Mesenchymal stem cell (in vitro differentiated cells and primary cell): Measurements from ENCODE around the gene USH2A.
A peak's percentile ranks its signal among the peaks of the same experiment; 100 is the strongest.

ENCODE experiments used
- DNase-seq: peaks from one replicate; pipeline ENCODE4 v3.0.0-alpha.2; 2013
- H2AFZ ChIP-seq: one replicate; pipeline ENCODE4 v1.6.1; 2013; ENCODE audit warnings: low read depth, mild to moderate bottlenecking, control low read depth, inconsistent platforms, low read length, moderate library complexity
- H2AK5ac ChIP-seq: 2 replicates; pipeline ENCODE4 v1.6.1; 2013; ENCODE audit warnings: low read length, moderate library complexity, mild to moderate bottlenecking, inconsistent platforms; ENCODE audit not compliant: severe bottlenecking
- H2BK120ac ChIP-seq: one replicate; pipeline ENCODE4 v1.6.1; 2013; ENCODE audit warnings: low read depth, mild to moderate bottlenecking, inconsistent platforms, low read length, moderate library complexity
- H2BK12ac ChIP-seq, 2 experiments: one replicate each; pipeline ENCODE4 v1.6.1; 2013; ENCODE audit warnings: inconsistent platforms in 2 of 2, low read length in 2 of 2, mild to moderate bottlenecking in 2 of 2, moderate library complexity in 2 of 2, control low read depth in 1 of 2
- H2BK15ac ChIP-seq: one replicate; pipeline ENCODE4 v1.6.1; 2013; ENCODE audit warnings: mild to moderate bottlenecking, low read depth, inconsistent platforms; ENCODE audit not compliant: poor library complexity, severe bottlenecking
- H2BK5ac ChIP-seq: 2 replicates; pipeline ENCODE4 v1.6.1; 2013; ENCODE audit warnings: low read depth, mild to moderate bottlenecking, low read length, control low read depth, inconsistent platforms; ENCODE audit not compliant: poor library complexity, severe bottlenecking
- H3K14ac ChIP-seq, 2 experiments: one replicate each; pipeline ENCODE4 v1.6.1; 2013; ENCODE audit warnings: inconsistent platforms in 2 of 2, low read length in 2 of 2, control low read depth in 1 of 2, mild to moderate bottlenecking in 1 of 2, moderate library complexity in 1 of 2
- H3K18ac ChIP-seq, 2 experiments: one replicate each; pipeline ENCODE4 v1.6.1; 2013; ENCODE audit warnings: inconsistent platforms in 2 of 2, low read length in 2 of 2, control low read depth in 1 of 2, low read depth in 1 of 2, mild to moderate bottlenecking in 1 of 2
- H3K23ac ChIP-seq, 2 experiments: one replicate each; pipeline ENCODE4 v1.6.1; 2013; ENCODE audit warnings: inconsistent platforms in 2 of 2, low read length in 2 of 2, mild to moderate bottlenecking in 2 of 2, moderate library complexity in 2 of 2, control low read depth in 1 of 2
- H3K27ac ChIP-seq: 2 replicates; pipeline ENCODE4 v1.5.1; 2013; ENCODE audit warnings: mild to moderate bottlenecking, moderate library complexity, low read length, control low read depth, inconsistent platforms; ENCODE audit not compliant: poor library complexity, severe bottlenecking
- H3K27me3 ChIP-seq, 2 experiments: 2 replicates each; pipeline versions ENCODE4 v1.6.1 to v1.7.0; 2013; ENCODE audit warnings: low read length in 2 of 2, mild to moderate bottlenecking in 2 of 2, moderate library complexity in 2 of 2, control low read depth in 1 of 2, inconsistent platforms in 1 of 2; ENCODE audit not compliant: control insufficient read depth in 1 of 2, insufficient read depth in 1 of 2
- H3K36me3 ChIP-seq, 2 experiments: 2 replicates each; pipeline versions ENCODE4 v1.6.1 to v1.7.0; 2013; ENCODE audit warnings: low read length in 2 of 2, control low read depth in 1 of 2, inconsistent platforms in 1 of 2, low read depth in 1 of 2, mild to moderate bottlenecking in 1 of 2; ENCODE audit not compliant: insufficient read depth in 2 of 2, control insufficient read depth in 1 of 2
- H3K4ac ChIP-seq, 2 experiments: one replicate each; pipeline ENCODE4 v1.6.1; 2013; ENCODE audit warnings: inconsistent platforms in 2 of 2, low read length in 2 of 2, mild to moderate bottlenecking in 2 of 2, moderate library complexity in 2 of 2, control low read depth in 1 of 2, low read depth in 1 of 2
- H3K4me1 ChIP-seq: 2 replicates; pipeline ENCODE4 v1.6.1; 2013; ENCODE audit warnings: low read depth, low read length, control low read depth; ENCODE audit not compliant: control insufficient read depth, insufficient read depth
- H3K4me2 ChIP-seq: 2 replicates; pipeline ENCODE4 v1.6.1; 2013; ENCODE audit warnings: low read length, mild to moderate bottlenecking, inconsistent platforms; ENCODE audit not compliant: poor library complexity, severe bottlenecking
- H3K4me3 ChIP-seq, 2 experiments: 2 replicates each; pipeline versions ENCODE4 v1.5.1 to v1.7.0; 2013; ENCODE audit warnings: low read length in 2 of 2, mild to moderate bottlenecking in 2 of 2, control low read depth in 1 of 2, low read depth in 1 of 2; ENCODE audit not compliant: insufficient read depth in 1 of 2
- H3K79me1 ChIP-seq: replicated peaks from 2 replicates; pipeline ENCODE4 v1.6.1; 2013; ENCODE audit warnings: mild to moderate bottlenecking, control low read depth, low read length, inconsistent platforms; ENCODE audit not compliant: poor library complexity, severe bottlenecking
- H3K9ac ChIP-seq: 2 replicates; pipeline ENCODE4 v1.7.0; 2013; ENCODE audit warnings: mild to moderate bottlenecking, low read length, moderate library complexity
- H3K9me3 ChIP-seq: 2 replicates; pipeline ENCODE4 v1.7.0; 2013; ENCODE audit warnings: mild to moderate bottlenecking, low read length; ENCODE audit not compliant: control insufficient read depth
- H4K8ac ChIP-seq: one replicate; pipeline ENCODE4 v1.6.1; 2013; ENCODE audit warnings: inconsistent platforms, mild to moderate bottlenecking, low read length, moderate library complexity
- H4K91ac ChIP-seq: one replicate; pipeline ENCODE4 v1.6.1; 2013; ENCODE audit warnings: mild to moderate bottlenecking, low read length, inconsistent platforms
- WGBS: methylation state at CpG from one replicate; pipeline ENCODE4 v1.1.7; 2013; ENCODE audit warnings: mixed read lengths; 5-methylcytosine and 5-hydroxymethylcytosine counted together

Gene USH2A

DNA sequence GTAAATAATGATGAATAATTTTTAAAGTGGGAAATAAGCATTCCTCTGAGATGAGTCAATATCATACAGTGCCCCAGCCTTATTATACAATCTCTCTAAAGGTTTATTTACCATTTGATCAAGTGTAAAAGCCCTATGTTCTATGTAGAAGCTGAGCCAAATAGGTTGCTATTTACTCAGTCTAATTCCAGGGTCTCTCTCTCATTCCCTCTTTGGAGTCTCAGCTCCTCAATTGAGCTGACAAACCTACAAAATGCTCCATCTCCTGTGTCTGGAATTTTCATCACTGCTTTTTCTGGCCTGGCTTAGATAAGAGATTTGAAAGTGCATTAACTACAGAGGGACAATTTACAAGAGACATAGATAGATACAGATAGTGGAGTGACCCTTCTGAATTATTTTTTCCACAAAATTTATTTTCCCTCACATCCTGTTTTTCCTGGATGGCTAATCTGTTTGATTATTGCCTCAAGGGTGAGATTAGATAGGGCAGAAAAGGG is 24.8 kb upstream of the USH2A start:
- H3K36me3 ChIP-seq, result no peaks in the 10 kb centered on the region
- H3K4me3 ChIP-seq, result no peak overlapping the region
- no peak overlapping the region for H3K4me2 ChIP-seq
- H3K18ac ChIP-seq, result no peak overlapping the region
- H3K23ac ChIP-seq, result no peak overlapping the region
- no peak overlapping the region for H2AFZ ChIP-seq
- no peak overlapping the region for H3K14ac ChIP-seq
- H2AK5ac ChIP-seq, result no peak overlapping the region
- DNase-seq, result no peak
- no peaks in the 10 kb centered on the region for H3K27me3 ChIP-seq
- H3K79me1 ChIP-seq, result no peaks in the 10 kb centered on the region
- H3K27ac ChIP-seq, result no peak overlapping the region
- no peak overlapping the region for H3K4ac ChIP-seq
- H4K91ac ChIP-seq, result no peak overlapping the region
- no peak overlapping the region for H4K8ac ChIP-seq
- no peaks in the 10 kb centered on the region for H3K4me1 ChIP-seq
- H2BK120ac ChIP-seq, result no peak overlapping the region
- H2BK5ac ChIP-seq, result peak overlapping the region; percentile 70
- H2BK15ac ChIP-seq, result no peak overlapping the region
- H3K9me3 ChIP-seq, result no peaks in the 10 kb centered on the region
- H2BK12ac ChIP-seq, result no peak overlapping the region
- H3K9ac ChIP-seq, result no peak overlapping the region

DNA sequence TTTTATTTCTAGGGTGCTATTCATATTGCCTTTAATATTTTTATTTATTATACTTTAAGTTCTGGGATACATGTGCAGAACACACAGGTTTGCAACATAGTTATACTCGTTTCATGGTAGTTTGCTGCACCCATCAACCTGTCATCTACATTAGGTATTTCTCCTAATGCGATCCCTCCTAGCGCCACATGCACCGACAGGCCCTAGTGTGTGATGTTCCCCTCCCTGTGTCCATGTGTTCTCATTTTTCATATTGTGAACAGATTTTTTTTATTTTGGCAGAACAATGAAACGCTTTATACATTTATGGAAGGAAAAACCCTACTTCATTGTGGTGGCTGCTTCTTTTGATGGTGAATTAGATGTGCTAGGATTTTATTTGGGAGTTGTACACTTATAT is 14.4 kb upstream of the USH2A start:
- Histone ChIP-seq H3K36me3 (no peaks in the 10 kb centered on the region), H4K8ac (no peak overlapping the region), H3K4ac (no peak overlapping the region), H2BK120ac (no peak overlapping the region), H2AFZ (no peak overlapping the region), H3K4me3 (no peak overlapping the region), H3K23ac (no peak overlapping the region), H3K4me2 (no peak overlapping the region), H3K9ac (no peak overlapping the region), H3K18ac (no peak overlapping the region), H2AK5ac (no peak overlapping the region), H2BK12ac (no peak overlapping the region), H3K4me1 (no peaks in the 10 kb centered on the region), H2BK15ac (no peak overlapping the region), H3K79me1 (no peaks in the 10 kb centered on the region), H4K91ac (no peak overlapping the region), H3K27me3 (no peaks in the 10 kb centered on the region), H3K27ac (no peak overlapping the region), H2BK5ac (no peak overlapping the region), H3K9me3 (no peaks in the 10 kb centered on the region), H3K14ac (no peak overlapping the region)
- 97% methylated on average over 5 of the region's 5 CpGs for WGBS
- no peak for DNase-seq

DNA sequence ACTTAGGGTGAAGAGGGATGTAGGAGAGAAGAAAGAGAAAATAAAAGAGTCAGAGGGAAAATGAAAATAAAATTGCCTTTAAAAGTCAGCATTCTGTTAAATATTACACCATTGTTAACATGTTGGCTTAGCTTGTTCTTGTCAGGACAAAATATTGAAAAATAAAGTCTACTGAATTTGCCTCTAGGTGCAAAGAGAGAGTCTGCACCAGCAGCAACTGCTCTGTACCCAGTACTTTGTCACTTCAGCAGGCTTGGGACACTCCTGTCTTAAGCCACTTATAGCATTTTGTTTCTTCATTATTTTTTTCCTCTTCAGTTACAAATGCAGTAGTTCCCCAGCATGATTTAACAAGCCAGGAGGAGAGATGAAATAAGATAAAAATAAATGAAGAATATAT is 11.0 kb upstream of the USH2A start:
- Histone ChIP-seq H3K4me3 (no peak overlapping the region), H3K79me1 (no peaks in the 10 kb centered on the region), H2BK12ac (no peak overlapping the region), H2AFZ (no peak overlapping the region), H2AK5ac (no peak overlapping the region), H3K4me1 (no peaks in the 10 kb centered on the region), H3K27ac (no peak overlapping the region), H3K9ac (no peak overlapping the region), H3K18ac (no peak overlapping the region), H2BK120ac (no peak overlapping the region), H3K36me3 (no peaks in the 10 kb centered on the region), H3K27me3 (no peaks in the 10 kb centered on the region), H2BK5ac (no peak overlapping the region), H3K4ac (no peak overlapping the region), H3K14ac (no peak overlapping the region), H4K8ac (no peak overlapping the region), H3K4me2 (no peak overlapping the region), H4K91ac (no peak overlapping the region), H3K9me3 (no peaks in the 10 kb centered on the region), H3K23ac (no peak overlapping the region), H2BK15ac (no peak overlapping the region)
- DNase-seq, result no peak

DNA sequence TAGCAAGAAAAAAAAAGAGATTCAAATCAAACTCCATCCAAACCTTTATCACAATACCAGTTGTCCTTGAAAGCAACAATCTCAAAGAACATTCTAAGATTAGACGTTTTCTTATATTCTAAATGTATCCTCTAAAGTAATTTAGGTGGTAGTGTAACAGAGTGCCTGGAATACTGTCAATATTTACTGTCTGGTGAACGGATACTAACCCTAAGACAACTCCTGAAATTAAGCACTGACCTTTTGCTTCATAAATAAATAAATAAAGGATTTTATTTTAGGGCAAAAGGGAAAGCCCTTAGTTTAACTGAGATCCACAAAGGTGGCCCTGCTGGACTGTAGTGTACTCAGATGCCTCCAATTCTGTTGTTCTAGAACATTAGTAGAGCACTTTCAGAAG is 9.9 kb upstream of the USH2A start:
- no CpG with 5 or more reads among the region's 2 CpGs for WGBS
- Histone ChIP-seq H4K8ac (no peak overlapping the region), H3K4me2 (no peak overlapping the region), H3K18ac (no peak overlapping the region), H2AK5ac (no peak overlapping the region), H3K36me3 (no peaks in the 10 kb centered on the region), H3K79me1 (no peaks in the 10 kb centered on the region), H3K4ac (no peak overlapping the region), H4K91ac (no peak overlapping the region), H2BK12ac (no peak overlapping the region), H2BK5ac (no peak overlapping the region), H3K4me1 (no peaks in the 10 kb centered on the region), H3K9me3 (no peaks in the 10 kb centered on the region), H3K4me3 (no peak overlapping the region), H2AFZ (no peak overlapping the region), H2BK15ac (no peak overlapping the region), H3K27me3 (no peaks in the 10 kb centered on the region), H2BK120ac (no peak overlapping the region), H3K14ac (no peak overlapping the region), H3K23ac (no peak overlapping the region), H3K27ac (no peak overlapping the region), H3K9ac (no peak overlapping the region)
- DNase-seq, result no peak
